Hepatocyte (in vitro differentiated cells): Measurements from ENCODE around the gene TRIM37. TPM values are rescaled to one million over a fixed set of nuclear protein-coding genes. Genes with fewer than 3 reads are reported as not detected.
A peak's percentile ranks its signal among the peaks of the same experiment; 100 is the strongest.

Source experiments
- DNase-seq: peaks from one replicate; pipeline ENCODE4 v3.0.0-alpha.2; 2016; ENCODE audit warnings: low spot score
- H2AFZ ChIP-seq: fragments of 200-600 bp; sonication (generic); 2 replicates; pipeline ENCODE4 v1.6.0; 2016; ENCODE audit warnings: antibody characterized with exemption, mild to moderate bottlenecking
- H3K27ac ChIP-seq: fragments of 200-600 bp; sonication (generic); 2 replicates; pipeline ENCODE4 v1.5.1; 2016; ENCODE audit warnings: mild to moderate bottlenecking
- H3K27me3 ChIP-seq: fragments of 200-600 bp; sonication (generic); 2 replicates; pipeline ENCODE4 v1.6.1; 2016
- H3K36me3 ChIP-seq: fragments of 200-600 bp; sonication (generic); replicated peaks from 2 replicates; pipeline ENCODE4 v1.5.1; 2016; ENCODE audit warnings: low read depth; ENCODE audit not compliant: insufficient read depth
- H3K4me1 ChIP-seq: fragments of 200-600 bp; sonication (generic); 2 replicates; pipeline ENCODE4 v1.5.1; 2016; ENCODE audit warnings: mild to moderate bottlenecking, moderate library complexity; ENCODE audit not compliant: insufficient read depth
- H3K4me2 ChIP-seq: fragments of 200-600 bp; sonication (generic); 2 replicates; pipeline ENCODE4 v1.6.0; 2016
- H3K4me3 ChIP-seq: fragments of 200-600 bp; sonication (generic); 2 replicates; pipeline ENCODE4 v1.5.1; 2016; ENCODE audit warnings: mild to moderate bottlenecking
- H3K79me2 ChIP-seq: fragments of 200-600 bp; sonication (generic); 2 replicates; pipeline ENCODE4 v1.6.0; 2017; ENCODE audit warnings: mild to moderate bottlenecking
- H3K9me2 ChIP-seq: fragments of 200-600 bp; sonication (generic); replicated peaks from 2 replicates; pipeline ENCODE4 v1.6.0; 2017; ENCODE audit warnings: mild to moderate bottlenecking; ENCODE audit not compliant: insufficient read depth
- H3K9me3 ChIP-seq: fragments of 200-600 bp; sonication (generic); 2 replicates; pipeline ENCODE4 v1.5.1; 2016; ENCODE audit warnings: low read depth, mild to moderate bottlenecking
- H4K20me1 ChIP-seq: fragments of 200-600 bp; sonication (generic); 2 replicates; pipeline ENCODE4 v1.6.0; 2016; ENCODE audit warnings: mild to moderate bottlenecking; ENCODE audit not compliant: insufficient read depth, poor library complexity, severe bottlenecking
- CTCF ChIP-seq: fragments of 200-600 bp; sonication (generic); IDR thresholded peaks from 2 replicates; pipeline ENCODE4 v1.5.1; 2016; ENCODE audit warnings: antibody characterized with exemption, mild to moderate bottlenecking; ENCODE audit not compliant: poor library complexity
- EZH2 ChIP-seq: fragments of 200-600 bp; sonication (generic); IDR thresholded peaks from 2 replicates; pipeline ENCODE4 v1.6.1; 2016; ENCODE audit warnings: antibody characterized with exemption, mild to moderate bottlenecking, borderline replicate concordance
- EZH2phosphoT487 ChIP-seq: fragments of 200-600 bp; sonication (generic); IDR thresholded peaks from one replicate; pipeline ENCODE4 v1.6.1; 2018; ENCODE audit warnings: antibody characterized with exemption, mild to moderate bottlenecking, low read depth, moderate library complexity; ENCODE audit not compliant: unreplicated experiment, severe bottlenecking
- WGBS: methylation state at CpG from one replicate; pipeline ENCODE4 v1.1.6; 2016; ENCODE audit warnings: low lambda C conversion rate; ENCODE audit errors: missing lambda C conversion rate; 5-methylcytosine and 5-hydroxymethylcytosine counted together
- polyA plus RNA-seq: library from polyadenylated mRNA; unstranded; fragments of >200 nt; fragmentation: Nextera tagmentation; extraction: Ambion mirVana; gene quantifications from 2 replicates; pipeline ENCODE4 v1.2.1, GENCODE V29; 2016
- total RNA-seq: library from RNA; depleted of rRNA; stranded (reverse); fragments of >200 nt; gene quantifications from 2 replicates; pipeline ENCODE4 v1.2.3, GENCODE V29; 2014

TRIM37 gene
- total and polyA plus RNA-seq, 2 experiments from 2014 or later = 9.7 to 20.3 TPM

GRCh38 chr17:59002848-59003247 is 103.8 kb downstream of the TRIM37 start:
- no peaks in the 10 kb centered on the region for H3K9me3 ChIP-seq
- no peaks in the 10 kb centered on the region for H3K27me3 ChIP-seq
- H4K20me1 ChIP-seq = no peaks in the 10 kb centered on the region
- H3K4me1 ChIP-seq = no peaks in the 10 kb centered on the region
- H3K9me2 ChIP-seq = no peaks in the 10 kb centered on the region
- no peak overlapping the region for H3K4me2 ChIP-seq
- 93% methylated on average over 2 of the region's 2 CpGs for WGBS
- H3K4me3 ChIP-seq = no peak overlapping the region
- no peak overlapping the region for H3K27ac ChIP-seq
- TF ChIP-seq CTCF (no peak), EZH2 (no peak), EZH2phosphoT487 (no peak)
- no peaks in the 10 kb centered on the region for H3K79me2 ChIP-seq
- no peak overlapping the region for H2AFZ ChIP-seq
- no peak for DNase-seq
- H3K36me3 ChIP-seq = no peaks in the 10 kb centered on the region

GRCh38 chr17:59002126-59002525 is 104.6 kb downstream of the TRIM37 start:
- no peak overlapping the region for H3K4me3 ChIP-seq
- no peak overlapping the region for H3K4me2 ChIP-seq
- no peak for DNase-seq
- no peaks in the 10 kb centered on the region for H3K79me2 ChIP-seq
- 93% methylated on average over 3 of the region's 3 CpGs for WGBS
- no peaks in the 10 kb centered on the region for H4K20me1 ChIP-seq
- no peak overlapping the region for H3K27ac ChIP-seq
- no peaks in the 10 kb centered on the region for H3K9me2 ChIP-seq
- H3K36me3 ChIP-seq = no peaks in the 10 kb centered on the region
- H3K9me3 ChIP-seq = no peaks in the 10 kb centered on the region
- H3K4me1 ChIP-seq = no peaks in the 10 kb centered on the region
- H2AFZ ChIP-seq = no peak overlapping the region
- no peaks in the 10 kb centered on the region for H3K27me3 ChIP-seq
- TF ChIP-seq EZH2phosphoT487 = no peak

- Histone ChIP-seq H3K4me3 (no peak overlapping the region), H3K36me3 (no peaks in the 10 kb centered on the region), H3K79me2 (no peaks in the 10 kb centered on the region), H3K9me3 (no peaks in the 10 kb centered on the region), H3K9me2 (no peaks in the 10 kb centered on the region), H3K27ac (peak overlapping the region; percentile 39), H4K20me1 (no peaks in the 10 kb centered on the region), H3K27me3 (no peaks in the 10 kb centered on the region), H3K4me2 (peak overlapping the region; percentile 17), H2AFZ (no peak overlapping the region), H3K4me1 (no peaks in the 10 kb centered on the region)
- TF ChIP-seq EZH2phosphoT487 (no peak), CTCF (no peak), EZH2 (no peak)
- peak; percentile 34 for DNase-seq
- 69% methylated on average over 10 of the region's 10 CpGs for WGBS
These were observed 105.4 kb downstream of the TRIM37 start for GRCh38 chr17:59001158-59001814.

GRCh38 chr17:59000022-59000421 is 106.7 kb downstream of the TRIM37 start:
- Histone ChIP-seq H3K27ac (no peak overlapping the region), H3K4me2 (no peak overlapping the region), H4K20me1 (no peaks in the 10 kb centered on the region), H3K4me1 (no peaks in the 10 kb centered on the region), H3K9me2 (no peaks in the 10 kb centered on the region), H2AFZ (no peak overlapping the region), H3K36me3 (no peaks in the 10 kb centered on the region), H3K79me2 (no peaks in the 10 kb centered on the region), H3K27me3 (no peaks in the 10 kb centered on the region), H3K4me3 (no peak overlapping the region), H3K9me3 (no peaks in the 10 kb centered on the region)
- DNase-seq = no peak
- WGBS = 100% methylated on average over 1 of the region's 1 CpG
- no peak for TF ChIP-seq EZH2phosphoT487
- TF ChIP-seq CTCF = no peak
- TF ChIP-seq EZH2 = no peak
